SJCRH30 (cell line): Measurements from ENCODE around the gene GALNTL6. TPM values are rescaled to one million over a fixed set of nuclear protein-coding genes. Genes with fewer than 3 reads are reported as not detected.
"Not testable (repeated sequence)": the region's sequence is repeated elsewhere in the genome, so short reads cannot be mapped to it uniquely, and the experiment has no call there.

Experiments used
- DNase-seq, 2 experiments: peaks; one replicate each; pipeline ENCODE4 v3.0.0-alpha.2; 2015 to 2020
- H3K27ac ChIP-seq: fragments of 250-450 bp; sonication (Bioruptor Pico); 2 replicates; pipeline ENCODE4 v1.5.1; 2020; ENCODE audit warnings: mild to moderate bottlenecking, moderate library complexity
- H3K27me3 ChIP-seq: fragments of 250-450 bp; sonication (Bioruptor Pico); 2 replicates; pipeline ENCODE4 v1.5.1; 2020; ENCODE audit warnings: mild to moderate bottlenecking, moderate library complexity
- H3K36me3 ChIP-seq: fragments of 250-450 bp; sonication (Bioruptor Pico); 2 replicates; pipeline ENCODE4 v1.5.1; 2020; ENCODE audit warnings: mild to moderate bottlenecking, moderate library complexity
- H3K4me1 ChIP-seq: fragments of 250-450 bp; sonication (Bioruptor Pico); 2 replicates; pipeline ENCODE4 v1.5.1; 2020; ENCODE audit warnings: mild to moderate bottlenecking, moderate library complexity
- H3K4me3 ChIP-seq: fragments of 250-450 bp; sonication (Bioruptor Pico); 2 replicates; pipeline ENCODE4 v1.5.1; 2020; ENCODE audit warnings: mild to moderate bottlenecking, moderate library complexity
- H3K9me3 ChIP-seq: fragments of 250-450 bp; sonication (Bioruptor Pico); replicated peaks from 2 replicates; pipeline ENCODE4 v1.5.1; 2020; ENCODE audit warnings: mild to moderate bottlenecking, moderate library complexity
- total RNA-seq: library from RNA; depleted of rRNA; stranded (reverse); fragments of >200 nt; shearing (Covaris generic); gene quantifications from 2 replicates; pipeline ENCODE4 v1.2.3, GENCODE V29; 2014

Gene GALNTL6
- total RNA-seq, 1 experiment from 2014 or later: 0.36 TPM

DNA sequence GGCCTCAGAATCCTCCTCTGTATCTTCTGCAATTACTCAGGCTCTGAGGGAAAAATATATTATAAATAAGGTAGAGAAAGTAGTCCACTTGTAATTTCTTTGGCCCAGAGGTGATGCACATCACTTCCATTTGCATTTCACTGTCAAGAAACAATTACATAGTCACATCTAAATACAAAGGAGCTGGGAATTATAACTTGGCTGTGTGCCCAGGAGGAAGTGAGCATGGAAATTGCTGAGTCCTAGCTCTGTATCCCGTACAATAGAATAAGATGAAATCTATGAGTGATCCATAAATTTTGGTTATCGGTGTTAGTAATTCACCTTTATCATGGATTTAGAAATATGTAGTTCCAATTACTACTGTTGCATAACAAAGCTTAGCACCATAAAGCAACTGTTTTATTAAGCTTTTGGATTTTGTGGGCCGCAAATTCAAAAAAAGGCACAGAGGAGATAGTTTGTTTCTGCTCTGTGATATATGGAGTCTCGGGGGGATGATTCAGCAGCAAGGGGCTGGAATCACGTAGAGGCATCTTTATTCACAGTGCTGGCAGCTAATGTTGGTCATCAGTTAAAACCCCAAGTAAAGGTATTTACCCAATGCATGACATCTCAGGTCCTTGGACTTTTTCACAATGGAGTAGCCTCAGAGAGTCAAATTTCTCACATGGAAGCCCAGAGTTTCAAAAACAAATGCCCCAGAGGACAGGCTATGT is 1114.1 kb downstream of the GALNTL6 start:
- Histone ChIP-seq H3K36me3 (no peaks in the 10 kb centered on the region), H3K4me3 (no peak overlapping the region), H3K27me3 (no peaks in the 10 kb centered on the region), H3K9me3 (no peaks in the 10 kb centered on the region), H3K4me1 (no peaks in the 10 kb centered on the region), H3K27ac (no peak overlapping the region)
- DNase-seq: peak in 1 of 2 experiments; percentile 40

GRCh38 chr4:172928347-172928746 is 1115.1 kb downstream of the GALNTL6 start:
- no peaks in the 10 kb centered on the region for H3K27me3 ChIP-seq
- no peaks in the 10 kb centered on the region for H3K4me1 ChIP-seq
- no peak overlapping the region for H3K4me3 ChIP-seq
- H3K27ac ChIP-seq: no peak overlapping the region
- no peaks in the 10 kb centered on the region for H3K36me3 ChIP-seq
- H3K9me3 ChIP-seq: no peaks in the 10 kb centered on the region
- DNase-seq: no peak

DNA sequence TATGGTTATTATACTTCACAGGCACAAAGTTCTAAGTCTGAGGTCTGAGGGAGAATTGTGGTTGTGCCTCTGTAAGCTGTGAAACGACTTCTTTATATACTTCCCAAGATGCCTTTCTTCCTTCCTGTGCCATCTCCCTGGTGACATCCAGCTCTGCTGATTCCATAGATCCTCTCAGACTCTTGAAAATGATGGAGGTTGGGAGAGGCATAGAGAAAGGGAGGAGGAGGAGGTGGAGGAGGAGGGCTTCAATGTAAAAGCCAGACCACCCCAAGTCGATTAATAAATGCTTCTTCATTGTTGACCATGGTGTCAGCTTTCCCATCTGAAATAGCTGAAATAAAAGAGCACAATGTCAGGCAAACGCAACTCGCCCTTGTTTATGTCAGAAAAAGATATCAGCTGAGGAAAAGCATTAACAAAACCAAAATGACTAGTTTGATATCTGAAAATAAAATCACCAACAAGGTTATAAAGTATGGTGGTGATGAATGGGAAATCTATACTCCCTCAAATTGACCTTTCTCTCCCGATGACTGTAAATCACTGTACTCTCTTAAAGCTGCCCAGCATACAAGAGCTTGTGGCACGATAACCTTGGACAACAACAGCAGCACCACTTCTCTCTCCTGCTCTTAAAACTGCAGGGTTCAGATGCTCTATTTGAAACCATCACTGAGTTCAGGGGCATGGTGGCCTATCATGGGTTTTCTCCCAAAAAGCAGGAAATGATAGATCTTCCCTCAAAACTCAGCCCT is 1125.0 kb downstream of the GALNTL6 start:
- H3K4me3 ChIP-seq: no peak overlapping the region
- no peaks in the 10 kb centered on the region for H3K36me3 ChIP-seq
- H3K27ac ChIP-seq: no peak overlapping the region
- no peak for DNase-seq
- no peaks in the 10 kb centered on the region for H3K9me3 ChIP-seq
- no peaks in the 10 kb centered on the region for H3K4me1 ChIP-seq
- no peaks in the 10 kb centered on the region for H3K27me3 ChIP-seq

DNA sequence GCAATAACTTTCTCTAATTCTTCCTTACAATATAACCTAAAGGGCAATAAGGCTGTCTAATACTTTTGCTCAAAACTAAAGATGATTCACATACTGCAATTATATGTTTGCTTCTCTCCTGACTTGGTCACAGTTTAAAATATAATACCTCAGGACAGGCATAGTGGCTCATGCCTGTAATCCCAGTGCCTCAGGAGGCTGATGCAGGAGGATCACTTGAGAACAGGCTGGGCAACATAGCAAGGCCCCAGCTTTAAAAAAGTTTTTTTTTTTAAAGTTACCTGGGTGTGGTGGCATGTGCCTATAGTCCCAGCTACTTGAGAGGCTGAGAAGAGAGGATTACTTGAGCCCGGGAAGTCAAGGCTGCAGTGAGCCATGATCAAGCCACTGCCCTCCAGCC is 1125.7 kb downstream of the GALNTL6 start:
- Histone ChIP-seq H3K9me3 (no peaks in the 10 kb centered on the region), H3K4me3 (no peak overlapping the region), H3K36me3 (no peaks in the 10 kb centered on the region), H3K27me3 (no peaks in the 10 kb centered on the region), H3K27ac (no peak overlapping the region), H3K4me1 (no peaks in the 10 kb centered on the region)
- no peak for DNase-seq

GRCh38 chr4:172942840-172943239 is 1129.6 kb downstream of the GALNTL6 start:
- no peaks in the 10 kb centered on the region for H3K9me3 ChIP-seq
- no peaks in the 10 kb centered on the region for H3K36me3 ChIP-seq
- no peaks in the 10 kb centered on the region for H3K4me1 ChIP-seq
- no peak overlapping the region for H3K27ac ChIP-seq
- no peaks in the 10 kb centered on the region for H3K27me3 ChIP-seq
- H3K4me3 ChIP-seq: no peak overlapping the region
- no peak for DNase-seq

- no peaks in the 10 kb centered on the region for H3K36me3 ChIP-seq
- H3K27ac ChIP-seq: no peak overlapping the region
- H3K4me1 ChIP-seq: no peaks in the 10 kb centered on the region
- H3K27me3 ChIP-seq: no peaks in the 10 kb centered on the region
- no peaks in the 10 kb centered on the region for H3K9me3 ChIP-seq
- DNase-seq: no peak
- H3K4me3 ChIP-seq: no peak overlapping the region
Measured at GRCh38 chr4:172945611-172946010, 1132.4 kb downstream of the GALNTL6 start.

DNA sequence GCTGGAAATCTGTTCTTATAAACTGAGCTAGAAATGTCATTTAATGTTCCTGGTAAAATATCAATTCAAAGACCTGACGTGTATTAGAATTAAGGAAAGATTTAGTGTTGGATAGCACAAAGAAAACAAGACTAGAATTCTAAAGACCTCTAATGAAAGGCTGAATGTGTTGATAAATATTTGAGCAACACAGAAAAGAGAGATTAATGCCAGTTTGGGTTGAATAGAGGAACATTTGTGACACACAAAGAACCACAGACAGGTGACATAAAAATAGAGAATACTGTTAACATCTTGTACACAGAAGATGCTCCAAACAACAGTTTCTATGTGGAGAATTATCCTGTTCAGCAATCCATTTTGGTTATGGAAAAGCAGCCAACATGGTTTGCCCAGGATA is 1133.3 kb downstream of the GALNTL6 start:
- Histone ChIP-seq H3K9me3 (no peaks in the 10 kb centered on the region), H3K36me3 (no peaks in the 10 kb centered on the region), H3K27ac (no peak overlapping the region), H3K4me1 (no peaks in the 10 kb centered on the region), H3K27me3 (no peaks in the 10 kb centered on the region), H3K4me3 (no peak overlapping the region)
- DNase-seq: no peak

GRCh38 chr4:172947594-172947993 is 1134.4 kb downstream of the GALNTL6 start:
- Histone ChIP-seq H3K4me1 (no peaks in the 10 kb centered on the region), H3K4me3 (no peak overlapping the region), H3K36me3 (no peaks in the 10 kb centered on the region), H3K27me3 (no peaks in the 10 kb centered on the region), H3K27ac (no peak overlapping the region), H3K9me3 (no peaks in the 10 kb centered on the region)
- no peak for DNase-seq

GRCh38 chr4:172950990-172951389 is 1137.8 kb downstream of the GALNTL6 start:
- peak in 1 of 2 experiments; percentile 14 for DNase-seq
- H3K36me3 ChIP-seq: no peaks in the 10 kb centered on the region
- H3K4me3 ChIP-seq: no peak overlapping the region
- no peaks in the 10 kb centered on the region for H3K27me3 ChIP-seq
- H3K4me1 ChIP-seq: no peaks in the 10 kb centered on the region
- H3K9me3 ChIP-seq: no peaks in the 10 kb centered on the region
- no peak overlapping the region for H3K27ac ChIP-seq

DNA sequence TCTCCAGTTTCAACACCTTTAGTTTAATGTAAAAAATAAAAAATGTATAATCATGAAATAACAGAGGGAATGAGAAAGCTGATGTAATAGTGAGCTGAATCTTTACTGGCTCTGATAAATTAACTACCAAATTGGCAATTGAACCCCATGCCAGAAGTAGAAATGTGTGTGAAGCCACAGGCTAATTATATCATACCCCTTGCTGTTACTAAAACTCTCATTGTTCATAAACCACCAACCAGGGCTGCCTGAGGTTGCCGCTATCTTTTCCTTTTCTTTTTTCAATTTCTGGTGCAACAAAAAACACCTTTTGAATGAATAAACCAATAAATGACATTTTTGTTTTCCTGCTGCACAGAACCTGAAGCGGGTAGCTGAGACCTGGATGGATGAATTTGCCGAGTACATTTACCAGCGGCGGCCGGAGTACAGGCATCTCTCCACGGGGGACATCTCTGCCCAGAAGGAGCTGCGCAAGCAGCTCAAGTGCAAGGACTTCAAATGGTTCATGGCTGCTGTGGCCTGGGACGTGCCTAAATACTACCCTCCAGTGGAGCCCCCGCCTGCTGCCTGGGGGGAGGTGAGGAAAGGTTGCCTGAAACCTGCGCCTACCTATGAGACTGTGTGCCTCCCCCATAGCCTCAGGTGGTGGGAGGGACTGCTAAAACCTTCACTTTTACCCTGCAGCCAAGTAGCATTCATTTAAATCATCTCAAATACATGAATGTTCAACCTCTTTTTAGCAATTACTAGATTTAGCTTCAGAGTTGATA is 1138.7 kb downstream of the GALNTL6 start:
- Histone ChIP-seq H3K9me3 (no peaks in the 10 kb centered on the region), H3K4me3 (no peak overlapping the region), H3K4me1 (no peaks in the 10 kb centered on the region), H3K27me3 (no peaks in the 10 kb centered on the region), H3K27ac (no peak overlapping the region), H3K36me3 (no peaks in the 10 kb centered on the region)
- DNase-seq: no peak

DNA sequence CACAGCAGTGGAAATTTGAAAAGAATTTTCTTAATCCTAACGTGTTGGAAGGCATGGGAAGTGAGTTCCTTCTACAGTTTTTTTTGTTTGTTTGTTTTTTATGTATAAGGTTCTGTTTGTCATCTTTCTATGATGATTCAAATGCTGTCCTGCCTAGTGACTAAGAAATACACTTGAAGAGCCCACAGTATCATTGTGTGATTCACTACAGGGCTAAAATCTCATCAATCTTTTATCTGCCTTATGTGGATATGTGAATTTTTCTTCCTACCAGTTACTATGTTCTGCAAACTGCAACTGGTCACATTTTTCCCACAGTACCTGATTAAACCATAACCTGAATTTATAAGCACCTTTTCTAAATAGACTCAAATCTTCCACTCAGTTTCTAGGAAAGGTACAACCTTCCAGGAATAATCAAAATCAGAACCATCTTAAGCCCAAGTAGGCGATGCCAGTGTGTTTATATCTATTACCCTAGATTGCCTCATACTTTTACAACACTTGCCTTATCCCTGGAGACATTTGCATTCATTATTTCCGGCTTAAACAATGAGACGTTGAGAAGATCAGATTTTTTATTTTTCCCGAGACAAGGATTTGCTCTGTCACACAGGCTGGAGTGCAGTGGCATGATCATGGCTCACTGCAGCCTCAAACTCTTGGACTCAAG is 1140.8 kb downstream of the GALNTL6 start:
- Histone ChIP-seq H3K4me3 (no peak overlapping the region), H3K27me3 (no peaks in the 10 kb centered on the region), H3K4me1 (no peaks in the 10 kb centered on the region), H3K9me3 (no peaks in the 10 kb centered on the region), H3K27ac (no peak overlapping the region), H3K36me3 (no peaks in the 10 kb centered on the region)
- DNase-seq: no peak

DNA sequence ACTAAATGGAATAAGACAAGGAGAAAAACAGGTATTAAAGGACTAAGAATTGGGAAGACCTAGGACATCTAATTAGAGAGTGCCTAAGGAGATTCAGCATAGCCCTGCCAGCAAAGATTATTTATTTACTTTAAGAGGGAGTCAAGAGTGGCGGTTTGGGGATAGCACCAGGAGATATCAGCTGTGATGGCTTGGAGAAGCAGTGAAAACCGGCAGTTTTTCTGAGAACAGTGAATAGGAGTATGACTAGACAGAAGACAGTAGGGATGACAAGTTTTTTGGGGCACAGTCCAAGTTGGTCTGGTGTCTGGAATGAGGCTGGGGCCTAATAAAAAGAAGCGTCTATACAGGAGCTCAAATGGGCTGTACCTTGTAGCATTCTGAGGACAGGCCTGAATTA is 1143.1 kb downstream of the GALNTL6 start:
- H3K4me3 ChIP-seq, H3K4me1 ChIP-seq, H3K9me3 ChIP-seq, H3K27ac ChIP-seq, H3K36me3 ChIP-seq, H3K27me3 ChIP-seq, DNase-seq: not testable (repeated sequence)

- no peaks in the 10 kb centered on the region for H3K36me3 ChIP-seq
- H3K27ac ChIP-seq: no peak overlapping the region
- H3K4me3 ChIP-seq: no peak overlapping the region
- H3K9me3 ChIP-seq: no peaks in the 10 kb centered on the region
- no peaks in the 10 kb centered on the region for H3K4me1 ChIP-seq
- DNase-seq: no peak
- no peaks in the 10 kb centered on the region for H3K27me3 ChIP-seq
Measured at GRCh38 chr4:172957216-172957615, 1144.0 kb downstream of the GALNTL6 start.

DNA sequence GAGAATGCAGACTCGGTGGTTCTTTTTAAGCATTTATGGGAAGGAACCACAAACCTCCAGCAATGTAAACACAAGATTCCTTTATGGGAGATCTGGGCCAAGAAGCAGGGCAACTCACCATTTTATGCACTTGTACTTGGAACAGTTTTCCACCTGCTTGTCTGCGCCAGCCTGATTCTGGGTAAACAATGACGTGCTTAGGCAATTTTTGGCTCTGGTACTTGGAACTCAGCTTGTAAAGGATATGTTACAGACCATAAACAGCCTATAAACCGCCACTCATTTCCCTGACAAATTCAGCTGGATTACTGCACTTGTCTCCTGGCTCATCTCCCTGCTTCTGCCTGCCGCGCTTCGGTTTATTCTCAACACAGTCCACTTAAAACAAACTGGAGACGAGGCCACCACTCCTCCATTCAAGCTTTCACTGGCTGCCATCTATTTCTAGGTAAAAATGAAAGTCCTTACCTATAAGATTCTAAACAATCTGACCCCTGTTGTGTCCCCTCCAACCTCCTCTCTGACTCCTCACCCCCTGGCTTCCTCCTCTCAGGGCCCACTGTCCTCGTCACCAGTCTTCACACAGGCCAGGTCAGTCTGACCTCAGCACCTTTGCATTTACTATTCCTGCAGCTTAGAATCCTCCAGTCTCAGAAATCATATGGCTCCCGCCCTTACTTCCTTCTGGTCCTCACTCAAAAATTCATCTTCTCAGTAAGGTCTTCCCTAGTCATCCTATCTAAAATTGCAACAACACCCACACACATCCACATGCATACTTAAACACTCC is 1149.6 kb downstream of the GALNTL6 start:
- Histone ChIP-seq H3K9me3 (no peaks in the 10 kb centered on the region), H3K36me3 (no peaks in the 10 kb centered on the region), H3K27ac (no peak overlapping the region), H3K4me3 (no peak overlapping the region), H3K4me1 (no peaks in the 10 kb centered on the region), H3K27me3 (no peaks in the 10 kb centered on the region)
- peak; percentile 12 to 55 for DNase-seq
